Tibial artery (tissue), 4 donors: ENCODE data around the gene EXD3.

Experiments used
- DNase-seq, 2 donors: peaks; one replicate each; pipeline ENCODE4 v3.0.0-alpha.2; 2019
- H3K27ac ChIP-seq, 2 donors: fragments of 200-600 bp; sonication (generic) in 1 of 2; 1 replicate in 1 of 2; 2 replicates in 1 of 2; pipeline ENCODE4 v1.5.1; 2018 to 2019; ENCODE audit warnings: mild to moderate bottlenecking in 1 of 2
- H3K27me3 ChIP-seq, 2 donors: fragments of 200-600 bp; sonication (generic) in 1 of 2; one replicate each; pipeline versions ENCODE4 v1.5.1 to v1.6.0; 2016 to 2019
- H3K36me3 ChIP-seq, 3 donors: fragments of 200-600 bp; sonication (generic) in 2 of 3; one replicate each; pipeline ENCODE4 v1.5.1; 2016 to 2019; ENCODE audit warnings: mild to moderate bottlenecking in 2 of 3
- H3K4me1 ChIP-seq, 4 donors: fragments of 200-600 bp; sonication (generic) in 2 of 4; 1 replicate in 3 of 4; 2 replicates in 1 of 4; pipeline ENCODE4 v1.5.1; 2016 to 2019
- H3K4me3 ChIP-seq, 2 donors: fragments of 200-600 bp; sonication (generic) in 1 of 2; 1 replicate in 1 of 2; 2 replicates in 1 of 2; pipeline ENCODE4 v1.5.1; 2018 to 2019; ENCODE audit warnings: mild to moderate bottlenecking in 2 of 2
- H3K9me3 ChIP-seq, 3 donors: fragments of 200-600 bp; sonication (generic) in 1 of 3; one replicate each; pipeline ENCODE4 v1.5.1; 2016 to 2019
- CTCF ChIP-seq, 2 experiments: fragments of 200-600 bp in 1 of 2; fragments of 450-650 bp in 1 of 2; IDR thresholded peaks; one replicate each; pipeline ENCODE4 v1.5.1; 2017 to 2019; ENCODE audit warnings: antibody characterized with exemption in 2 of 2, mild to moderate bottlenecking in 1 of 2, moderate library complexity in 1 of 2
- intact Hi-C: fragments of 100-400 bp; cut with DNase I; formaldehyde crosslinking; loops from one replicate; pipeline ENCODE4 v1.15.0; 2023; ENCODE audit warnings: low total_unique reads

The EXD3 gene

GRCh38 chr9:137278721-137279711 is 143.9 kb downstream of the EXD3 start:
- no peak overlapping the region for H3K27ac ChIP-seq
- no peak for DNase-seq
- intact Hi-C loops: no loop called here
- peaks cover 0 to 40% (median 30%) of the 10 kb centered on the region in 4 donors for H3K4me1 ChIP-seq
- no peak overlapping the region for H3K4me3 ChIP-seq
- peaks cover 0 to 4% (median 0%) of the 10 kb centered on the region in 3 donors for H3K36me3 ChIP-seq
- H3K9me3 ChIP-seq: no peaks in the 10 kb centered on the region
- no peak for TF ChIP-seq CTCF (IDR thresholded peaks at IDR 0.05)
- H3K27me3 ChIP-seq: peaks cover 0 to 61% of the 10 kb centered on the region in 2 donors

- DNase-seq: no peak
- Histone ChIP-seq H3K4me3 (peak overlapping the region; percentile 41 to 49), H3K4me1 (peaks cover 0 to 40% (median 30%) of the 10 kb centered on the region in 4 donors), H3K9me3 (no peaks in the 10 kb centered on the region), H3K36me3 (peaks cover 3 to 11% (median 8%) of the 10 kb centered on the region in 3 donors), H3K27me3 (peaks cover 0 to 67% of the 10 kb centered on the region in 2 donors), H3K27ac (peak overlapping the region; percentile 45 to 48)
- TF ChIP-seq CTCF (IDR thresholded peaks at IDR 0.05): no peak
- intact Hi-C loops: no loop called here
These were observed 144.8 kb downstream of the EXD3 start for GRCh38 chr9:137278061-137278701.

- H3K36me3 ChIP-seq: peaks cover 10 to 18% (median 15%) of the 10 kb centered on the region in 3 donors
- peaks cover 0 to 74% of the 10 kb centered on the region in 2 donors for H3K27me3 ChIP-seq
- H3K27ac ChIP-seq: peak within 1 kb of the TSS; percentile 45 to 48
- intact Hi-C loops: no loop called here
- no peaks in the 10 kb centered on the region for H3K9me3 ChIP-seq
- peaks cover 0 to 40% (median 30%) of the 10 kb centered on the region in 4 donors for H3K4me1 ChIP-seq
- no peak for TF ChIP-seq CTCF (IDR thresholded peaks at IDR 0.05)
- DNase-seq: peak; percentile 81 to 85
- peak within 1 kb of the TSS; percentile 41 to 49 for H3K4me3 ChIP-seq
These were observed 145.5 kb downstream of the EXD3 start, which contains the start of gene TOR4A for GRCh38 chr9:137277329-137278041. Gene TOR4A (plus strand): TSS chr9:137277726. CDS start chr9:137278690, 964 bp downstream.

- Histone ChIP-seq H3K36me3 (peaks cover 18 to 26% (median 23%) of the 10 kb centered on the region in 3 donors), H3K27me3 (peaks cover 0 to 79% of the 10 kb centered on the region in 2 donors), H3K27ac (peak overlapping the region; percentile 45 to 48), H3K4me3 (peak overlapping the region; percentile 41 to 49), H3K9me3 (no peaks in the 10 kb centered on the region), H3K4me1 (peaks cover 0 to 40% (median 33%) of the 10 kb centered on the region in 4 donors)
- TF ChIP-seq CTCF (IDR thresholded peaks at IDR 0.05): no peak
- DNase-seq: peak; percentile 68 to 86
- intact Hi-C loops: no loop called here
These were observed 146.3 kb downstream of the EXD3 start for GRCh38 chr9:137276473-137277328.
